SK-N-MC (cell line): ENCODE results near the gene FHL3.

ENCODE experiments used
- EZH2 ChIP-seq: fragments of 200-600 bp; sonication (generic); IDR thresholded peaks from one replicate; pipeline ENCODE4 v1.6.1; 2017; ENCODE audit warnings: antibody characterized with exemption
- FOXP2 ChIP-seq: optimal IDR thresholded peaks from 2 replicates; pipeline ENCODE3; 2011; ENCODE audit warnings: mild to moderate bottlenecking, moderate library complexity; ENCODE audit not compliant: insufficient read depth; ENCODE audit errors: extremely low read length, control extremely low read depth
- POLR2AphosphoS5 ChIP-seq: IDR thresholded peaks from 2 replicates; pipeline ENCODE4 v1.6.1; 2012; ENCODE audit warnings: mild to moderate bottlenecking, low read depth, low read length, borderline replicate concordance

GRCh38 chr1:38025664-38026063, 20.4 kb upstream of the FHL3 start:
- TF ChIP-seq EZH2: no peak
- TF ChIP-seq POLR2AphosphoS5: no peak
- no peak for TF ChIP-seq FOXP2
